Posterior cingulate gyrus (tissue), 11 donors: ENCODE results near the gene SLC22A13.
"Not testable (repeated sequence)": the region's sequence is repeated elsewhere in the genome, so short reads cannot be mapped to it uniquely, and the experiment has no call there.

Experiments
- DNase-seq, 10 donors: peaks; one replicate each; pipeline versions ENCODE4 v3.0.0 to v3.0.0-alpha.2; 2020 to 2021; ENCODE audit warnings: mixed read lengths in 3 of 10
- intact Hi-C: fragments of 100-400 bp; cut with DNase I; formaldehyde crosslinking; loops from one replicate; pipeline ENCODE4 v1.15.1; 2023

SLC22A13 gene

GRCh38 chr3:38265604-38266307 lies at the start of gene SLC22A13:
Gene SLC22A13, plus strand, starts transcription at chr3:38265812. Its CDS starts 49 bp downstream, at chr3:38265861.
- intact Hi-C loops = no loop called here
- DNase-seq = peak in 1 of 10 donors; percentile 55

GRCh38 chr3:38219609-38220197 lies 45.9 kb upstream of the SLC22A13 start:
- intact Hi-C loops = no loop called here
- no peak for DNase-seq

- intact Hi-C loops = no loop called here
- no peak for DNase-seq
These were observed 44.6 kb upstream of the SLC22A13 start for GRCh38 chr3:38221005-38221404.

GRCh38 chr3:38222032-38222634 lies 43.5 kb upstream of the SLC22A13 start:
- intact Hi-C loops = no loop called here
- no peak for DNase-seq

- DNase-seq = no peak
These were observed 41.3 kb upstream of the SLC22A13 start for GRCh38 chr3:38224357-38224756.

GRCh38 chr3:38226273-38226672 lies 39.3 kb upstream of the SLC22A13 start:
- intact Hi-C loops = no loop called here
- no peak for DNase-seq

More at GRCh38 chr3:38224357-38224756, 41.3 kb upstream of the SLC22A13 start:
- intact Hi-C loops = no loop called here

- no peak for DNase-seq
These were observed 37.6 kb upstream of the SLC22A13 start for GRCh38 chr3:38227989-38228388.

GRCh38 chr3:38229036-38229435 lies 36.6 kb upstream of the SLC22A13 start:
- intact Hi-C loops = no loop called here
- DNase-seq = no peak

More at GRCh38 chr3:38227989-38228388, 37.6 kb upstream of the SLC22A13 start:
- intact Hi-C loops = no loop called here

GRCh38 chr3:38232701-38233100 lies 32.9 kb upstream of the SLC22A13 start:
- intact Hi-C loops = no loop called here
- DNase-seq = no peak

- intact Hi-C loops = no loop called here
- DNase-seq = no peak
These were observed 30.1 kb upstream of the SLC22A13 start for GRCh38 chr3:38235466-38235865.

GRCh38 chr3:38238416-38239008 lies 27.1 kb upstream of the SLC22A13 start:
- no peak for DNase-seq
- intact Hi-C loops = no loop called here

- DNase-seq, intact Hi-C loops: not testable (repeated sequence)
These were observed 22.8 kb upstream of the SLC22A13 start for GRCh38 chr3:38242812-38243211.

- DNase-seq = no peak
- intact Hi-C loops = no loop called here
These were observed 19.7 kb upstream of the SLC22A13 start for GRCh38 chr3:38245930-38246329.

GRCh38 chr3:38247366-38248035 lies 18.1 kb upstream of the SLC22A13 start:
- DNase-seq = no peak
- intact Hi-C loops = no loop called here

- no peak for DNase-seq
- intact Hi-C loops = no loop called here
These were observed 15.4 kb upstream of the SLC22A13 start for GRCh38 chr3:38250198-38250597.

- intact Hi-C loops = no loop called here
- no peak for DNase-seq
These were observed 14.4 kb upstream of the SLC22A13 start for GRCh38 chr3:38251197-38251596.

- no peak for DNase-seq
- intact Hi-C loops = no loop called here
These were observed 11.9 kb upstream of the SLC22A13 start for GRCh38 chr3:38253704-38254103.

GRCh38 chr3:38254872-38255271 lies 10.7 kb upstream of the SLC22A13 start:
- intact Hi-C loops = no loop called here

GRCh38 chr3:38255627-38256026 lies 10.0 kb upstream of the SLC22A13 start:
- intact Hi-C loops = no loop called here
- no peak for DNase-seq

More at GRCh38 chr3:38254872-38255271, 10.7 kb upstream of the SLC22A13 start:
- no peak for DNase-seq

- intact Hi-C loops = no loop called here
- no peak for DNase-seq
These were observed 8.0 kb upstream of the SLC22A13 start for GRCh38 chr3:38257583-38257982.

- intact Hi-C loops = no loop called here
- no peak for DNase-seq
These were observed 5.1 kb upstream of the SLC22A13 start for GRCh38 chr3:38260474-38260873.
